ENCODE data around the gene PEBP1.

The PEBP1 gene

GRCh38 chr12:118183711-118184110 is 47.8 kb downstream of the PEBP1 start:
- TF ChIP-seq ZFX (IDR thresholded peaks at IDR 0.05; ENCODE audit: borderline replicate concordance) (no peak), CTCF (IDR thresholded peaks at IDR 0.05) (no peak)
- peak overlapping the region; percentile 7; the same call in 1 of the 2 replicates for H3K27ac ChIP-seq

GRCh38 chr12:118185602-118186397 is 49.9 kb downstream of the PEBP1 start:
- TF ChIP-seq ZFX (IDR thresholded peaks at IDR 0.05; ENCODE audit: borderline replicate concordance) (no peak), CTCF (IDR thresholded peaks at IDR 0.05) (no peak)

DNA sequence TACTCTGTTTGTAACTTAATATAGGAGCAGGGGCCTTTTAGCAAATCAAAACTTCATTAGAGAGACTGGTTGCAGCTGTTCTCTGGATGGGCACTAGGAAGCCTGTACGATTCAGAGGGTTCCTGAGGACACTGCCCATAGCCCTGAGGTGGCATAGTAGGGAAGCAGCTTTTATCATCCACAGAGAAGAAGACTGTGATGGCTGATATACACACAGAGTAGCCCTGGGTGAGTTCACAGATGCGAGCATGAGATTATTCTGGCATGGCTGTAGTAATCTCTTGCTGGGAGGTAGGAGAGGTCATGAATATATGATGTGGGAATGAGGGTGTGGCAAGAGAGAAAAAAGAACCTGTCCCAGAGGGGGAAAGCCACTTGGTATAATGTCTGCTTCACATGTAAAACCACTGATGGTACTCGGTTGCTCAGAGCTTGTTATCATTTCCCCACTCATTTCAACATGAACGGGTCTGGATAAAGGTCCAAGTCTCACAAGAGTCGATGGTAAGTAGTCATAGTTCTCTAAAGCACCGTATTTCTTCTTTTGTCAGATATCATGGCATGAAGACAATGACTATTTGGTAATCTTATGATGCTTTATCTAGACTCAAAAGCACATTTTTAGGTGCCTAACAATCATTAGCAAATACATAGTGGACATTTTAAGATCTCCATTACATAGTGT is 52.0 kb downstream of the PEBP1 start:
- H3K27ac ChIP-seq, result no peak overlapping the region
- no peak for TF ChIP-seq CTCF (IDR thresholded peaks at IDR 0.05)
- no peak for TF ChIP-seq ZFX (IDR thresholded peaks at IDR 0.05; ENCODE audit: borderline replicate concordance)

More at GRCh38 chr12:118185602-118186397, 49.9 kb downstream of the PEBP1 start:
- no peak overlapping the region for H3K27ac ChIP-seq

DNA sequence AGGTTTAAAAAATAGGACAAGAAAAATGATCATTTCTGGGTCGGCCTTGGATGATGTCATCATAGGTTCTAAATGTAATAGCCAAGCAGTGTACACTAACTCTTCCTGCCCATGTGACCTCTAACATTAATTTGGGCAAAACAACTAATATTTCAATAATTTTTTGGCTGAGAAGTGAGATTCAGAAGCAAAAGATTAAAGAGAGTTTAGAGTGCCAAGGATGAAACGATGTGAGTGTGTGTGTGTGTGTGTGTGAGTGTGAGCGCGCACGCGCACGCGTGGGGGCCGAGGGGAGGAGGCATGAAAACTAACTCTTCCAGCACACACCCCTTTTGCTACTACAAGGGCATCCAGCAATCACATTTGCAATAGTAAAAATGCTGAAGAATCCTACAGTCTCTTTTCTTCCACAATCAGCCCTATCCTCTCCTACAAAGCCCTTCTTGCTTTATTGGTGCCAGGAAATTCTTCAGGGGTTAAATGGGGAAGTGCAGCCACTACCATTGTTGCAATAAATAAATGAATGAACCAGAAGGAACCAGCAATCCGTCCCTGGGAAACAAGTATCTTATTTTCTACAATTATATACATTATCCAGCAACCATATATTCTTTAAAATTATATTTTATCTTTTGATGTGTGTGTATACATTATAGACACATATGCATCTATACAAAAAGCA is 52.9 kb downstream of the PEBP1 start:
- no peak for TF ChIP-seq ZFX (IDR thresholded peaks at IDR 0.05; ENCODE audit: borderline replicate concordance)
- TF ChIP-seq CTCF (IDR thresholded peaks at IDR 0.05), result no peak
- H3K27ac ChIP-seq, result no peak overlapping the region

DNA sequence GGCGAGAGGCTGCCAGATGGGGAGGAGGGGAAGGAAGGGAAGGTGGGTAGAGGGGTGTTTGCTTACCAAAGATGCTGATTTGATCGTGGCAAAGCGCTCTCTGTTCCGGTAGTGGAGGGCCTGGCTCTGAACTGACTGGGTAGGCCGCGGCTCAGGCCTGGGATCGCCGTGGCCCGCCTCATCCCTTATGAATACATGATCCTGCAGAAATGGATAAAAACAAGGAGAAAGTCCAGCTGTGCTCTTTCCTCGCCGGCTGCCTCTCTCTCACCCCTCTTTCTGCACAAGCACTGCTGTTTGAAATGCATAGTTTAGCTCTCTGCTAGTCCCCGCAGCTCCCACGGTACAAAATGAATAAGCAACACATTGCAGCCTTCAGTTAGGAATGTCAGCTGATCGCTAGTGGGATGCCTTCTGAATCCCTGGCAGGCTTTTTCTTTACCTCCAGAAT is 53.8 kb downstream of the PEBP1 start:
- H3K27ac ChIP-seq, result no peak overlapping the region
- no peak for TF ChIP-seq CTCF (IDR thresholded peaks at IDR 0.05)
- no peak for TF ChIP-seq ZFX (IDR thresholded peaks at IDR 0.05; ENCODE audit: borderline replicate concordance)

- H3K27ac ChIP-seq, result no peak overlapping the region
These were observed 54.3 kb downstream of the PEBP1 start for GRCh38 chr12:118190266-118190665.

More at GRCh38 chr12:118190266-118190665, 54.3 kb downstream of the PEBP1 start:
- TF ChIP-seq ZFX (IDR thresholded peaks at IDR 0.05; ENCODE audit: borderline replicate concordance) (no peak), CTCF (IDR thresholded peaks at IDR 0.05) (no peak)
